Fibroblast of gingiva (primary cell): ENCODE data around the gene SERINC4.
"Not testable (repeated sequence)": the region's sequence is repeated elsewhere in the genome, so short reads cannot be mapped to it uniquely, and the experiment has no call there.

Experiments used
- DNase-seq: peaks from one replicate; pipeline ENCODE4 v3.0.0-alpha.2; 2011; ENCODE audit warnings: low read depth

The SERINC4 gene

GRCh38 chr15:43749690-43750345 is 50.2 kb downstream of the SERINC4 start:
- no peak for DNase-seq

GRCh38 chr15:43748376-43748775 is 51.6 kb downstream of the SERINC4 start:
- DNase-seq, result peak; percentile 21

- DNase-seq, result not testable (repeated sequence)
Observed at GRCh38 chr15:43746903-43747309, 53.1 kb downstream of the SERINC4 start.

- DNase-seq, result peak; percentile 91
Observed at GRCh38 chr15:43746245-43746902, 53.6 kb downstream of the SERINC4 start, which contains the start of gene PDIA3. Gene PDIA3 (plus strand): TSS chr15:43746438. CDS start chr15:43746540, 102 bp downstream.
